ENCODE results near the gene IL16.
"Not testable (repeated sequence)": the region's sequence is repeated elsewhere in the genome, so short reads cannot be mapped to it uniquely, and the experiment has no call there.

IL16 gene

GRCh38 chr15:81313686-81314085 is 117.0 kb downstream of the IL16 start:
- no peak for DNase-seq (ENCODE audit: low read depth)

- no peak for DNase-seq (ENCODE audit: low read depth)
Measured at GRCh38 chr15:81314378-81314777, 117.7 kb downstream of the IL16 start.

GRCh38 chr15:81315452-81316175 is 118.9 kb downstream of the IL16 start:
- DNase-seq (ENCODE audit: low read depth) = no peak

GRCh38 chr15:81316267-81316666 is 119.6 kb downstream of the IL16 start:
- DNase-seq (ENCODE audit: low read depth) = no peak

- no peak for DNase-seq (ENCODE audit: low read depth)
Measured at GRCh38 chr15:81317642-81318017, 121.0 kb downstream of the IL16 start.

- no peak for DNase-seq (ENCODE audit: low read depth)
Measured at GRCh38 chr15:81321667-81322066, 125.0 kb downstream of the IL16 start.

- DNase-seq (ENCODE audit: low read depth) = no peak
Measured at GRCh38 chr15:81322676-81323253, 126.1 kb downstream of the IL16 start.

GRCh38 chr15:81323559-81323943 is 126.9 kb downstream of the IL16 start:
- no peak for DNase-seq (ENCODE audit: low read depth)

- DNase-seq (ENCODE audit: low read depth) = peak; percentile 92
Measured at GRCh38 chr15:81323944-81324881, 127.5 kb downstream of the IL16 start, which contains the start of gene STARD5. Gene STARD5, minus strand, starts transcription at chr15:81324141. Its CDS starts 42 bp downstream, at chr15:81324099.

GRCh38 chr15:81326466-81327212 is 130.0 kb downstream of the IL16 start:
- DNase-seq (ENCODE audit: low read depth) = no peak

GRCh38 chr15:81327516-81327915 is 130.8 kb downstream of the IL16 start:
- no peak for DNase-seq (ENCODE audit: low read depth)

GRCh38 chr15:81329446-81329845 is 132.8 kb downstream of the IL16 start:
- no peak for DNase-seq (ENCODE audit: low read depth)

- DNase-seq (ENCODE audit: low read depth) = no peak
Measured at GRCh38 chr15:81330366-81331090, 133.8 kb downstream of the IL16 start.

GRCh38 chr15:81331141-81331540 is 134.5 kb downstream of the IL16 start:
- not testable (repeated sequence) for DNase-seq (ENCODE audit: low read depth)

- no peak for DNase-seq (ENCODE audit: low read depth)
Measured at GRCh38 chr15:81331600-81331999, 134.9 kb downstream of the IL16 start.

- no peak for DNase-seq (ENCODE audit: low read depth)
Measured at GRCh38 chr15:81332326-81332725, 135.6 kb downstream of the IL16 start.

- DNase-seq (ENCODE audit: low read depth) = no peak
Measured at GRCh38 chr15:81333363-81333762, 136.7 kb downstream of the IL16 start.

- DNase-seq (ENCODE audit: low read depth) = no peak
Measured at GRCh38 chr15:81334768-81335435, 138.2 kb downstream of the IL16 start.

- no peak for DNase-seq (ENCODE audit: low read depth)
Measured at GRCh38 chr15:81335631-81336030, 139.0 kb downstream of the IL16 start.

- DNase-seq (ENCODE audit: low read depth) = no peak
Measured at GRCh38 chr15:81336568-81336967, 139.9 kb downstream of the IL16 start.

GRCh38 chr15:81337241-81337640 is 140.6 kb downstream of the IL16 start:
- DNase-seq (ENCODE audit: low read depth) = no peak
